VCaP (cell line): Measurements from ENCODE around the gene POLD4.

Experiments
- H3K27ac ChIP-seq: fragments of 450-650 bp; 2 replicates; pipeline ENCODE4 v1.5.1; 2017
- TF ChIP-seq, protein P1 (sequence below): fragments of 450-650 bp; conservative IDR thresholded peaks from 2 replicates; pipeline ENCODE4 v1.5.1; 2017; ENCODE audit warnings: mild to moderate bottlenecking, moderate library complexity

The POLD4 gene

DNA sequence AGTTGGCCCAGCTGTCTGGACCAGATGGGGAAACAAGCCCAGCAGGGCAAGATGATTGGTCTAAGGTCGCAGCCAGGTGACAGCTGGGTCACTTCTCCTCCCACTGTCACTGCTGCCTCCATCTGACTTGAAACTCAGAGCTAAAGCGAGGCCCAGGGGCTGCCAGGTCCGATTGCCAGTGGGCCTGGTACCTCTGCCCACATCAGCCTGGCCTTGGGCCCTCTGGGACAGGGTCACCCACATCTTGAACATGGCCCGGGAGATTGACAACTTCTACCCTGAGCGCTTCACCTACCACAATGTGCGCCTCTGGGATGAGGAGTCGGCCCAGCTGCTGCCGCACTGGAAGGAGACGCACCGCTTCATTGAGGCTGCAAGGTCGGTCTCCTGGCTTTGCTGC, 44.2 kb downstream of the POLD4 start:
- peak overlapping the region; percentile 90; the same call in 1 of the 2 replicates for H3K27ac ChIP-seq
- TF ChIP-seq, protein P1, sequence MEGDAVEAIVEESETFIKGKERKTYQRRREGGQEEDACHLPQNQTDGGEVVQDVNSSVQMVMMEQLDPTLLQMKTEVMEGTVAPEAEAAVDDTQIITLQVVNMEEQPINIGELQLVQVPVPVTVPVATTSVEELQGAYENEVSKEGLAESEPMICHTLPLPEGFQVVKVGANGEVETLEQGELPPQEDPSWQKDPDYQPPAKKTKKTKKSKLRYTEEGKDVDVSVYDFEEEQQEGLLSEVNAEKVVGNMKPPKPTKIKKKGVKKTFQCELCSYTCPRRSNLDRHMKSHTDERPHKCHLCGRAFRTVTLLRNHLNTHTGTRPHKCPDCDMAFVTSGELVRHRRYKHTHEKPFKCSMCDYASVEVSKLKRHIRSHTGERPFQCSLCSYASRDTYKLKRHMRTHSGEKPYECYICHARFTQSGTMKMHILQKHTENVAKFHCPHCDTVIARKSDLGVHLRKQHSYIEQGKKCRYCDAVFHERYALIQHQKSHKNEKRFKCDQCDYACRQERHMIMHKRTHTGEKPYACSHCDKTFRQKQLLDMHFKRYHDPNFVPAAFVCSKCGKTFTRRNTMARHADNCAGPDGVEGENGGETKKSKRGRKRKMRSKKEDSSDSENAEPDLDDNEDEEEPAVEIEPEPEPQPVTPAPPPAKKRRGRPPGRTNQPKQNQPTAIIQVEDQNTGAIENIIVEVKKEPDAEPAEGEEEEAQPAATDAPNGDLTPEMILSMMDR = no peak

DNA sequence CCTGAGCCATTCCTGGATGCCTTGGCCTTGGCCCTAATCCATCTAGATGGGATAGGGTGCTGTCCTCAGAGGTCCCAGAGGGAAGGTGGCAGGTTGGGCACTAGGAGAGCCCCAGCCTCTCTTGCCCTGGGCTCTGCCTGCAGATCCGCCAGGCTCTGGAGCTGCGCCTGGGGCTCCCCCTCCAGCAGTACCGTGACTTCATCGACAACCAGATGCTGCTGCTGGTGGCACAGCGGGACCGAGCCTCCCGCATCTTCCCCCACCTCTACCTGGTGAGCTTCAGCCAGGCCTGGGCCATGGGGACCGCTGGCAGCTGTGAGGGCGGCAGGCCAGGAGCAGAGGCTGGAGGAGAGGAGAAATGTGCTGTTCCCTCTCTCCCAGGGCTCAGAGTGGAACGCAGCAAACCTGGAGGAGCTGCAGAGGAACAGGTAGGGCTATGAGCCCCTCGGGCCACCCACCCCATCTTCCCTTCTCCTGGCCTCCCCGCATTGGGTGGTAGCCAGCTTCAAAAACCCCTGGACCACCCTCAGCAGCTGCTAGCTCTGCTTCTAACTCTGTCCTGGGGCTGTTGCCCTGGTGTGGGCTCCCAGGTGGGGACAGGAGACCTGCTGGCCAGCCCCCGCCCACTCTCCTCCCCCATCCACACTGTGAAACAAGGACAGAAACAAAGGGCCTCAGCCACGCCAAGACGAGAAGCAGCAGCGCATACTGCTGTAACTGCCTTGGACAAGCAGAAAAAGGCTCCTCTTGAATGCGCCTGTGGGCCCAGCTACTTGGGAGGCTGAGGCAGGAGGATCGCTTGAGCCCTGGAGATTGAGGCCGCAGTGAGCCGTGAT, 45.1 kb downstream of the POLD4 start:
- TF ChIP-seq, protein P1 = no peak
- H3K27ac ChIP-seq = peak overlapping the region; percentile 90; the same call in 1 of the 2 replicates

DNA sequence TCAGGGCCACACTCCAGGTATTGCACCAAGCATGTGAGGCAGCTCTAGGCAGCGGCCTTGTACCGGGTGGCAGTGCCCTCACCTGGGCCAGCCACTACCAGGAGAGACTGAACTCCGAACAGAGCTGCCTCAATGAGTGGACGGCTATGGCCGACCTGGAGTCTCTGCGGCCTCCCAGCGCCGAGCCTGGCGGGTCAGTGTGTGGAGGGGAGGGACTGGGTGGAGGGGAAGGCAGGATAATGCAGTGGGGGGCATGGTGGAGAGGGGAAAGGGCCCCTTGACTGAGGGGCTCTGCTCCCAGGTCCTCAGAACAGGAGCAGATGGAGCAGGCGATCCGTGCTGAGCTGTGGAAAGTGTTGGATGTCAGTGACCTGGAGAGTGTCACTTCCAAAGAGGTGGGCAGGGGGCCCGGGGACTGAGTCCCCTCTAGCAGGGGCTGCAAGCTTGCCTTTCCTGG, 45.8 kb downstream of the POLD4 start:
- TF ChIP-seq, protein P1 = no peak
- H3K27ac ChIP-seq = peak overlapping the region; percentile 15; the same call in 1 of the 2 replicates

DNA sequence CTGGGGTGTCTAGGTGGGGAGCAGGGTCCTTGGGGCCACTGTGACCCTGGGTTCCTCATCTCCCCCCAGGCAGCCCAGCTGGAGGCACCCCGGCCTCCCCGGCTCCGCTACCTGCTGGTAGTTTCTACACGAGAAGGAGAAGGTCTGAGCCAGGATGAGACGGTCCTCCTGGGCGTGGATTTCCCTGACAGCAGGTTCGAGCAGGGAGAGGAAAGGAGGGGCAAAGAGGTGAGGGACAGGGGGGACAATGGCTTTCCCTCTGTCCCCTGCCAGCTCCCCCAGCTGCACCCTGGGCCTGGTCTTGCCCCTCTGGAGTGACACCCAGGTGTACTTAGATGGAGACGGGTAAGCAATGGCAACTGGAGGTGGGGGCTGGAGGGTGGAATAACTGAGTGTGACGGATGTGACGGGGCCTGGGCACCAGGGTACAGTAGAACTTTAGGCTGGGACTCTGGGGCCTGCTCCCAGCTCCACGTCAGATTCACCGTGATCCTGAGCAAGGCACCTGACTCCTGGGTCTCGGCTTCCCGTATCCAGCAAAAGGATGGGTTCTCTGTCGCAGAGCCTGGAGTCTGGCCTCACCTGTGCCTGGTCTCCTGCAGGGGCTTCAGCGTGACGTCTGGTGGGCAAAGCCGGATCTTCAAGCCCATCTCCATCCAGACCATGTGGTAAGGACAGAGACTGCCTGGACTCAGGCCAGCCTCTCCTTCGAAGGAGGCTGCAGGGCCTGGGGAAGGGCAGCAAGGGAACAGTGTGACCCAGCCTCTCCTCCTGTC, 46.4 kb downstream of the POLD4 start:
- TF ChIP-seq, protein P1 = no peak
- peak overlapping the region; percentile 15; the same call in 1 of the 2 replicates for H3K27ac ChIP-seq

DNA sequence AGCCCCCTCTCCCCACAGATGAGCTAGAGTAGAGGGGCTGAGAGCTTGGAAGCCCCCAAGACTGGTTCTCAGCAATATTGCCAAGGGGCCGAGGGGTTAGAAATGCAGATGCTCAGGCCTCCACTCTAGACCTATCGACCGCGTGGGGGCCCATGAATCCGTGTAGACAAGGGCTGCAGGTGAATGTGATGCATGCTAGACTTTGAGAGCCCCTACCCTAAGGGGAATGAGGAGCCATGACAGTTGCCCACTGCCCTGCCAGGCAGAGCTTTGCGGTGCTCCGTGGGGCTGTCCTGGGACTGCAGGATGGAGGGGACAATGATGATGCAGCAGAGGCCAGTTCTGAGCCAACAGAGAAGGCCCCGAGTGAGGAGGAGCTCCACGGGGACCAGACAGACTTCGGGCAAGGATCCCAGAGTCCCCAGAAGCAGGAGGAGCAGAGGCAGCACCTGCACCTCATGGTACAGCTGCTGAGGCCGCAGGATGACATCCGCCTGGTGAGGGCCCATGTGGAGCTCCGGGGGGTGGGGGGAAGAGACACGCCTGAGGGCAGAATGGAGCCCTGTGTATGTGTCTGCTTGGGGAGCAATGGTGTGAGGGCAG, 48.7 kb downstream of the POLD4 start:
- TF ChIP-seq, protein P1 = no peak
- peak overlapping the region; percentile 96 for H3K27ac ChIP-seq

DNA sequence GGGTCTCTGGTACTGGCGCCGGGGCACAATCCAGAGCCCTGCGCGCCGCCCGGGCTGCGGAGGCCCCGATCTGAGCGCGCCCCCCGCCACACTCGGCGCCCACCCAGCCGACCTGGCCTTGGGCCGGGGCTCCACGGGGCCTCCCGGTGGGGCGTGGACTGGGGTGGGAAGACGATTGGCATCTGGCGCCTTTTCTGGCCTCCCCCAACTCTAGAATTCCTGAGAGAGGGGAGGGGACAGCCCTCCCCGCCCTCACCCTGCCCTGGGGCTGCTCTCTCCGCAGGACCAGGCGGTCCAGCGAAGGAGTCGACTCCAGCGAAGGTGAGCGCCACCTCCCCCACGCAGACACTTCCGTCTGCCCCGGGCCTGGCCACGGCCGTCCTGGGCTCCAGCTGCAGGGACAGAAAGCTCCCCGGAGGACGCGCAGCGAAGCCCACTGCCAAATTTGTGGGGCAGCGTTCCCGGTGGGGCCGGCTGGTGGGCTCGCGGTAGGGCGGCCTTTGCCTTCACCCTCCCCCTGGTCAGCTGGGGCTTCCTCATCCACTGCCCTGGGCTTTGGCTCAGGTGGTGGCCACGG, 49.4 kb downstream of the POLD4 start:
- peak overlapping the region; percentile 96 for H3K27ac ChIP-seq
- TF ChIP-seq, protein P1 = no peak
